Glomerular endothelial cell (primary cell): ENCODE results near the gene ZBTB16. TPM values are rescaled to one million over a fixed set of nuclear protein-coding genes. Genes with fewer than 3 reads are reported as not detected.

Experiments used
- DNase-seq: peaks from one replicate; pipeline ENCODE4 v3.0.0-alpha.2; 2011; ENCODE audit warnings: low read depth, low spot score; ENCODE audit errors: extremely low read depth
- total RNA-seq: library from RNA; depleted of rRNA; stranded (reverse); fragments of >200 nt; gene quantifications from 2 replicates; pipeline ENCODE4 v1.2.3, GENCODE V29; 2015

The ZBTB16 gene
- total RNA-seq, 1 donor from 2014 or later = 6.9 TPM

DNA sequence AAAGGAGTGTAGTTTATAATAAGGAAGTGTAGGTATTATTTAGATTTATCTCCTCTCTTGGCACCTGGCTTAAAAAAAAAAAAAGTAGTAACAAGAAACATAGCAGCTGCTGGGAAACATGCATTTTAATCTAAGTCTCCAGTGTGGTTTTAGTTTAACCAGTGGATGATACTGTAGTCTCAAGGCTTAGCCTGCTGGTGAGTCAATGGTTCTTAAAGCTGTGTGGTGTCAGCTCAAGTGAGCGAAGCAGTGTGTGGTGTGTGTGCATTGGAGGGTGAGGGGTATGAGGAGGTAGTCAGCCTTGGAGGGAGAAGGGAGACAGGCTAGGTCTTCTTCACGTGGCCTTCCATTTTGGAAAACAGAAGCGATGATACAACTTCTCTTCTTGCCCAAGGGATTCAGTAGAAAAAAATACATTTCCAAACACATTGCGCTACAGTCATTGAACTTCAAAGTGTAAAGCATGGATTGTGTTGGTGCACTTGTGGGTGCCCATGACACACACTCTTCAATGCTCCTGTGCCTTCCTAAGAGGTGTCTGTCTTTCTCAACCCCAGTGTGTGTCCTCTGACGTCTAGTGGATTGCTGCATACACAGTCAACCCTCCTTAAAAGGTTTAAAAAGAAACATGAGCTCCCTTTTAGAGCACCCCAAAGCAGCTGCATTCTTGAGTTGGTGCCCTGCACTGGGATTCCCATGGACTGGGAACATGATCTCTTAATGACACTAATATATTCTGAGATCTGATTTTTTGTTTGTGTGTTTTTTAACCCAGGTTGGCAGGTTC lies 40.1 kb downstream of the ZBTB16 start:
- DNase-seq = no peak

DNA sequence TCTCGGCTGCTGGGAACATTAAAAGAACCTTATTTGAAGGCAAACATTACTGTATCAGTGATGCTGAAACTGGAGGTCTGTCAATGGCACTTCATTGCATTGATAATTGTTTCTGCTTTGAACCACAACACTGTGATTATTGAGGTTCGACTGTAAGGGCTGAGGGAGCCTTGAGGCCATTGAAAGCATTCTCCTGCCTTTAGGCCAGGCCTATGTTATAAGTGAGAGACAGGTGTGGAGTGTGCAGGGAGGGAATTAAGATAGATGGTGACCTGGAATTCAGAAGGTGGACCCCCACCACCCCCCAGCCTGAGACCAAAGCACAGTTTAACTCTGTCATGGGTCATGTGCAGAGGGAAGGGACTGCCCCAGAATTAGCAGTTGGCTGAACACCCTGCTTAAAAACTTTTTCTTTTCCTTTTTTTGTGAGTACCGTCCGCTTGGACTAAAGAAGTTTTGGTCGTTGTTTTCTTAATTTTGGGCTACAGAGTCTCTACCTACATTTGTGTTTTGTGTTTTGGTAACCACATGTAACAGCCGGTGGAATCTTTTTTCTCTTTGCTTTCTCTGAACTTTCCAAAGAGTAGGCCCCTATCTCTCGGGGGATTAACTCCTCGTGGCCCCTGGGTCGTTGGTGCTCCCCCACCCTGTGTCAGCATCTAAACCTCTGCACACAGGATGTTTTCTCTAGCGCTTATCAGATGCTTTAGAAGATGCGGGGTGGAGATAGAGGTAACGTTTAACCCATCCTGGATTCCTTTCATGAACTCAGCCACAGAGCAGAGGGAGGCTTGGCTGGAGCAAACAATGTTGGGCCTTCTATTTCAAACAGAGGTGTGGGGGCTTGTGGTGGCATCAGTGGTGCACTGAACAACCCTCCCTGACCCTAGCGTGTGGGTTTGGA lies 43.7 kb downstream of the ZBTB16 start:
- no peak for DNase-seq

DNA sequence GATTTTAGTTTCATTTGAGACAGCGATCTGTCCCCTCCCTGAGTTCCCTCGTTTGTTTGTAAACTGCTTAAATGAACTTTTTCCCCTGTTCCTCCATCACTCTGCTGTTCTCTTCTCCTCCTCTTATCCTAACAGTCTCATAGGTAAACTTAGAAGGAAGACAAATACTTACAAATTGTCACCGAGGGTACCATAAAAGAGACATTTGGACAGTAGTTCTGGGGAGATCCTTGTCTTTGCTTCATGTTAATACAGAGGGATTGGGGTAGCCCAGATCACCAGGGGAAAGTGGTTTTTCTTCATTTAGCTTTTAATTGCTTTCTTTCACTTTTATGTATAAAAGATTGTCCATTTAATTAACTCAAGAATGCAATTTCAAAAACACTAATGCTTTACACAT lies 46.1 kb downstream of the ZBTB16 start:
- no peak for DNase-seq

DNA sequence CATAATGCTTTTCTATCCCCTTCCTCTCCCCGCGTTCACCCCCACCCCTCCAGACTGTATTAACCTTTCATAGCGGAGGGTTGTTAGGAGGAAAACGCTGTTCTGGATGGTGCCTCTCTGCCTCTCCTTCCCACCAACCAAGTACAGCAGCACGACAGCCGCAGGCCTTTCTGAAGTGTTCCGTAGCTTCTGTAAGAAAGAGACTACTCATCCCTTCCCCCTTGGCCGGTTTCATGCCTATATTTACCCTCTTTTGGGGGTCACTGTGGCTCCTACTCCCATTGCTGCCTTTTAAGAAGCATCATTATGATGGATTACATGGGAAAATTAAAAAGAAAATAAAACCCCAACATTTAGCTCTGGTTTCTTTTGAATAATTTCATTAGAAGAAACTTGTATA lies 46.5 kb downstream of the ZBTB16 start:
- DNase-seq = no peak

DNA sequence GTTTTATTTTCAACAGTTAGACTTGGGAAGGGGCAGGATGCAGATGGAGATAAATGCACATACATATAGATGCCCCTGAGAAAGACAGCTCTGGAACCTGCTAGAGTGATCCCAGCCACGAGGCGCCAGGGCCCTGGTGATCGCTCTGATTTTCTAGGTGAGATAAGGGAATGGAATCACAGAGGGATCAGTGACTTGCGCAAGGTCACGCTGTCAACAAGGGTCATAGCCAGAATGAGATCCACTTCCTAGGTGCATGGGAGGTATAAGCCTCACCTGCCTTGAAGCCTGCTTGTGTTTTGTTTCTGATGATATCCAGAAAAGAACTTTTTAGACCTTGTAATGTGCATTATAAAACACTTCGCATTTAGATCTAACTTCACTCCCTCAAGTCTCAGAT lies 47.5 kb downstream of the ZBTB16 start:
- DNase-seq = no peak

DNA sequence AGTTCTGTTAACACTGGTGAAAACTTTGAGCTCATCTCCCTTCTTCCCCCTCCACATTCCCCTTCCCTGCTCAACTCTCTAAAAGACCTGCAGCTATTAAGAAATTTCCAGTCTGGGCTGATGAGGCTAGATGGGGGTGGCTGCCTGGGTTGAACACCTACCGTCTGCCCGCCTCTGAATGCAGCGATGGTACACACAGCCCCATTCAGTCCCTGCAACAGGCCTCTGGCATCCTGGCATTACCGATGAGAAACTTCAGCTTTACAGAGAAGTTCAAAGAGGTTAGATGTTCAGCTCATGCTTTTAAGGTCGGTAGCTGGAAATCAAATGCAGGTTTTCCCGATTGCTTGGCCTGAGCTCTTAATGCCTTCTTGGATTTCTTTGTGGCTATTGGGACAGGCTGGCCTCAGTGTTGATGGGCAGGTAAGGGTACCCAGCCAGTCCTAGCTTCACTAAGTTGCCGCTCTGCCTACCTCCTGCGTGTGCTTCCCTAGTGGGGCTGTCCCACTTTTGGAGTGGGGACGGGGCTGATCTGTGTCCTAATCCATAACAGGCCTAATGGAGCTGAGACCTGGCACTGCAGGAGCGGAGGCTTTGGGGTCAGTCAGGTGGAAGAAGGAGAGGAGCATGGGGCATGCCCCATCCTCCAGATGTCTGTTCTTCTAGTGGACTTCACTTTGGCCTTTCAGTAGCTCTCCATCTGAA lies 49.1 kb downstream of the ZBTB16 start:
- no peak for DNase-seq

DNA sequence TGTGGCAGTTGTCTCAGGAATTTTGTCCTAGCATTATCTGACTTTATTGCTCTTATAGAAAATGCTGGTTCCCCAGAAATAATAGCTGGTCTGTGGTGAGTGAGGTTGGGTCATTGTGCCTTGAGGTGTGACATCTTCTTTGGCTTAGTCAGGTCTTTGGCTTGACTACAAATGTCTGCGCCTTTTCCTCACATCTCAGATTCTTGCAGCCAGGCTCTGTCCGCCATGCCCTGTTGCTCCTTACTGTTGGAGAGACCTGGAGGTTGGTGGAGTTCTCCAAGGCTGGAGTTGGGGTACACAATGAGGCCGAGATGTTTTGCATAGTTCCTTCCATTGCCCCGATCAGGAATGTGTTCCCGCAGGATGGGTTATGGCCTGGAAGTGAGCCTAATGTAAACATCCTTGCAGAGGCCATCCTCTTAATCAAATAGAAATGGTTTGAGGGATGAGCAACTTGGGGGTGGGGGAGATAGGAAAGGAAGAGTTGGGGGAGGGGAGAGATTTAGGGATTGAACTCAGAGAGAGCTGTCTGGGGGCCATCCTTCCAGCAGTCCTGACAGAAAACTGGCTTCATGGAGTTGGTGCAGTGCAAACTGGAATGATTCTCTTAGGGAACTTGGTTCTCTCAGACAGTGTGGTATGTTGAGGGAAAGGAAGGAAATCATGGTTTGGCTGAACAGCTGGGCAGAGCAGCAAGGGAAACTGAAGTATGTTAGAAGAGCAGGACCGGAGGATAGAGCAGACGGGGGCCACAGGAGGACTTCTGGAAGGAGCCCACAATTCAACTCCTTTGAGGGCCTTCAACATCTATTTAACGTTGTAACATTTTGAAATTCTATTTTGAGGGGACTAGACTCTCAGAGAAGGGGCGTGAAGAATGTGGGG lies 49.9 kb downstream of the ZBTB16 start:
- no peak for DNase-seq

DNA sequence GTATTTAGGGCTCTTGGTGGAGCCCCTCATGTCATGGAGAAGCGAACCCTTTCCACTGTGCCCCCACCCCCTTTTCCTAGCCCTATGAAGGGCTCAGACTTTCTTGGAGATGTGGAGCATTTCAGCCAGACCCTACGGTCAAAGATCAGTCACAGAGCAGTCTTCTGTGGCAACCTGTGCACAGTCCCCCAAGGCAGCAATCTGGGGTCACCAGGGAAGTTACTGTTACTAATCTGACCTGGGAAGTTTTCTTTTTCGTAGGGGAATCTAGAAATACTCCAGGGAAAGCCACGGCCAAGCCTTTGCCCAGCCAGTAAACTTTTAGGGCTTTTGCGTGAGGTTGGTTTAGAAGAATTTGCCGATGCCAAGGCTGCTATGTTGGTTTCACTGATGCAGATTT lies 50.6 kb downstream of the ZBTB16 start:
- no peak for DNase-seq

DNA sequence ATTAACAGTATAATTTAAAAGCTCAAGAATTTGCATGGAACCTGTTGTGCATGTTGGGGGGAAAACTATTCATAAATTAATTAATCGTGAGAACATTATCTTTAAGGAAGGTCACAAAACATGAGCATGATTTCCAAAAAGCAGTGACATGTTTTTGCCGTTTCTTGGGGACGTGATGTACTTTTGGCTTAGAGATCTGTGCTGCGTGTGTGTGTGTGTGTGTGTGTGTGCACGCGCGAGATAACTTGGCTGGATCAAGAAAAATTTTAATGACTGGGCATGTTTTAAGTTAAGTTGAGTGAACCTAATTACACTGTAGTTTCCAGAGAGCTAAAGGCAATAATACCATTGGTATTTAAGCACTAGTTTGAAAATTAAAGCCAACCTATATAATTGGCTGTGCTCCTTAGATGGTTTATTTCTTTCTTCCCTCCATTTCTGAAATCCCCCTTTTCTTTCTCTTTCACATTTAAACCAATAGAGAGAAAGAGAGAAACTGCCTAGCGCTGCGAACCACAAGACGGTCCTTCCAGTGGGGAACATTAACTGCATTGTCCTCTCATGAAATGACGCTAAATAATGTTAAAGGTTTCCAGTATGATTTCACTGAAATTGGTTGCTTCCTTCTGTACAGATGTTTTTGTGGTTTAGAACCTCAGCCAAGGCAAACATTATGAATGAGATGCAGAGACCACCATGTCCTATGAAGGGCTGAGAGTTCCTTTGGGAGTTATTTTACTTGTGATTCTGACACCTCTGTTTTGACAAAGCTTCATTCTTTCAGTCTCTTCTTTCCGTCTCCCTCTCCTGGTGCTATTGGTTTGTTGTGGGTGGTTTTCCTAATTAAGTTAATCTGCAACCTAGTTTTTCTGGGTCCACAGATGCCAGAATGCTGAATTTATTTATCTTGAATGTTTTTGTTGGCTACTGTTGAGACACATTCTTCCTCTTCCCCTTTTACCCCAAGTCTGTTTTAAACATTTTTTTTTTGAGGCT lies 51.7 kb downstream of the ZBTB16 start:
- DNase-seq = no peak

DNA sequence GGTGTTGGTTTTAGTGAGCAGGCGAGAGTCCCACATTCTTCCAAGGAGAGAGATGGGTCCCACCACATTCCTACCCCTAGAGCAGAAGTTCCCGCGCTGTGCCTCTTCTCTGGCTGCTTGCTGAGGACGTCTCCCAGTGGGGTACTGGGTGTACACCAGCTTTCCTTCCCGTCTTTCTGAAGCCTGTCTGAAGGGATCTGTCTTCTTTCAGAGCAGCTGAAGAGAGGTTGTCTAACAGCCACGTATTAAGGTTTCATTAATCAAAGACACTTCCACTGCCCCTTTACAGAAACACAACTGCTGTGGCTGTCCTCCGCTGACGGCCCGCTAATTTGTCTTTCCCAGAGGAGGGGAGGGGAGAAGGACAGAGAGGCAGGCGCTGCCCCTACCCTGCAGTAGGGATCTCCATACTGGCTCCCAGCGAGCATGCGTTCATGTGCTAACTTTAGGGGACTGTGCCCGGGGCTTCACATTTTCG lies 56.0 kb downstream of the ZBTB16 start:
- no peak for DNase-seq

DNA sequence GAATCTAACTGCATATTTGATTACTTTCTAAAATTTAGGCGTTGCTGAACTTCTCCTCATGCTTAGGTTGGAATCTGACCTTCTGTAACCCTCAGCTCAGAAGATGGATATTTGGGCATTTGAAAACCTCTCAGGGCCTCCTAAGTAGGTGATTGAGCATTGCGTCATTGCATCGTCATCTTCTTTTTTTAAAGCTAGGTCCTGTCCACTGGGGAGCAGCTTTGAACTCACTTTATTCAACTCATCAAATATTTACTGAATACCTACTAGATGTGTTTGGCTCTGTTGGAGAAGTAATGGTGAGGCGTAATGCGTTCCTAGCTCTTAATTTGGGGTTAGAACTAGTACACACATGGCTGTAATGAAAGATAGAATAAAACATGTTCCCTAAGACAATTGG lies 56.8 kb downstream of the ZBTB16 start:
- DNase-seq = no peak

DNA sequence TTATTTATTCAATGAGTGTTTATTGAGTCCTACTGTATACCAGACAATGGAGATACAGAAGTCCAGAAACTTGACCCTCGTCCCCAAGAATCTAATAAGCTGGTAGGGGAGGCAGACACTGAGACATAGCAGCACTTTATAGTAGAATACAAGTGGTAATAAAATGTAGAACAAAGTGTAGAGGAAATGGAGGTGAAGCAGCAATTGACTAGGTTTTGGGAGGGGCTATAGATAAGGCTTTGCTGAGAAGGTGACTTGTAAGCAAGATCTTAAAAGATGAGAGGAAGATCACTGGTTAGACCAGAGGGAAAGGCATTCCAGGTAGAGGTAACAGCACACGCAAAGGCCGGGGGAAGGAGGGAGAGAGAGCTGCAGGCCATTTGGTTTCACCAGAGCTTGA lies 57.3 kb downstream of the ZBTB16 start:
- no peak for DNase-seq

DNA sequence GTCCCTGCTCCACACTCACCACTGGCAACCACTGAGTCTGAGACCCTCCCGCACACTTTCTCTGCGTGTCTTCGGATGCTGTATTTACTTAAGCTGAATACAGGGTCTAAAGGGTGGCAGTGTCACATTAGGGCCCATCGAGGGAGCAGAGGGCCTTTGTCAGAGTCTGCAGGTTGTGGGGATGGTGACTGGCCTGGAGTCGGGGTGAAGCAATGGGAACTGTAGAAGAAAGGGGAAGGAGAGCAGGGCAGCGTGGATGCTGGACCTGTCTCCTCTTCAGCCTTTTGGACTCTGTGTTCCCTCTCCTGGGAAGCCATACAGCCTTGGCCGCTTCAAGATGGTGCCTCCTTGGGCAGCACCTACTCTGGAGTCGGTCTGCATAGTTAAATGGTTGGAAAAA lies 61.1 kb downstream of the ZBTB16 start:
- no peak for DNase-seq

DNA sequence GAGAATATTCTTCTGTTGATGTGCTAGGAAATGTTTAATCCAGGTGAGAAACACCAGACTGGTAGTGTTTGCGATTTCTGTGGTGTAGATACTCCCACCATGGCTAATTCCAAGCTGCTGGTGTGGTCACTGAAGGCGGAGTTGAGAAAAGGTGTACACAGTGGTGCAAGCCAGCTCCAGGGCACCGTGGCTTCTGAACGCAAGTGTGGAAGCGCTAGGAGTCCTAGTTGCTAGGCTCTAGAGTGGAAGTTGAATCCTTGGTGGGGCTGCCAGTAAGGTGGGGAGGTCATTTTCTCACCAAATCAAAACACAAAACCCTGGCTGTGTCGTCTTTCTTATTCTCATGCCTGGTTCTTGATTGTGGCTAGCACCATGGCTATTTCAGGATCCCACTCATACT lies 61.6 kb downstream of the ZBTB16 start:
- no peak for DNase-seq

DNA sequence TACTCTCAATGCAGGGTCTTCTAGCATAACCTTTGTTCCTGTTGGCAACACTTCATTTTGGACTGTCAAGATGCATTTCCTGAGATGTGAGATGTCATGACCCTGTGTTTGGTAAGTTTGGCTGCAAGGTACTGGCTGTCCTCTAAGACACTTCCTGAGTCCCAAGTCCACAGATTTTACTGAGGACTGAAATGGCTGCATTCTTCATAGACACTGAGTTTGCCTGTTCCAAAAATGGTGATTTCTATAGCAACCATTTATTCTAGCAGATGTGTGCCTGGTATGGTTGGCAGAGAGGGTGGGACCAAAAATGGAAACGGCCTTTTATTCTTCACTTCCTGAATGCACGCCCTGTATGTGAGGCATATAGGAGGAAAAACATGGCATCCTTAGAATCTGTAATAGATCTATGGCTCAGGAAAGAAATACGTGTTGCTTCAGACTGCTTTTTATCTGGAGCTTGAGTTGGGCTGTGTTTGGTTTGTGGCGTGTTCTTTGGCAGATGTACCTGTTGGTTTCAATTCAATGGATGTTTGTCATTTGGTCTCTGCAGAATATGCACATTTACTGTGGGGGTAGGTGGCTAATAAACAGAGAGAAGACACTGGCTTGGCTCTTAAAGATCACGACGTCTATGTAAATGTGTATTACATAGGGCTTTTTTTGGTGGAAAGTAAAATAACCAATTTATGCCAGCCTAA lies 62.4 kb downstream of the ZBTB16 start:
- no peak for DNase-seq

DNA sequence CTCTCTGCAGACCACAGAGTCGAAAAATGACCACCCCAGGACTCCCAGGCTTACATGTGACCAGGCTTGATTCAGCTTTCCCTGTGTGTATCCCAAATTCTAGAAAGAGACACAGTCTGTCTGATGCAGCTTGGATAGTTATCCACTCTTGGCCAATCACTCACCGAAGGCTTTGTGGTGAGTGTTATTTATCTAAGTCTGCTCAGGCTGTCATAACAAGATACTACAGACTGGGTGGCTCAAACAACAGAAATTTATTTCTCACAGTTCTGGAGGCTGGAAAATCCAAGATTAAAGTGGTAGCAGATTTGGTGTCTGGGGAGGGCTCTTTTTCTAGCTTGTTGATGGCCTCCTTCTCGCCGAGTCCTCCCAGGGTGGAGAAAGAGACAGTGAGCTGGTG lies 63.2 kb downstream of the ZBTB16 start:
- no peak for DNase-seq

DNA sequence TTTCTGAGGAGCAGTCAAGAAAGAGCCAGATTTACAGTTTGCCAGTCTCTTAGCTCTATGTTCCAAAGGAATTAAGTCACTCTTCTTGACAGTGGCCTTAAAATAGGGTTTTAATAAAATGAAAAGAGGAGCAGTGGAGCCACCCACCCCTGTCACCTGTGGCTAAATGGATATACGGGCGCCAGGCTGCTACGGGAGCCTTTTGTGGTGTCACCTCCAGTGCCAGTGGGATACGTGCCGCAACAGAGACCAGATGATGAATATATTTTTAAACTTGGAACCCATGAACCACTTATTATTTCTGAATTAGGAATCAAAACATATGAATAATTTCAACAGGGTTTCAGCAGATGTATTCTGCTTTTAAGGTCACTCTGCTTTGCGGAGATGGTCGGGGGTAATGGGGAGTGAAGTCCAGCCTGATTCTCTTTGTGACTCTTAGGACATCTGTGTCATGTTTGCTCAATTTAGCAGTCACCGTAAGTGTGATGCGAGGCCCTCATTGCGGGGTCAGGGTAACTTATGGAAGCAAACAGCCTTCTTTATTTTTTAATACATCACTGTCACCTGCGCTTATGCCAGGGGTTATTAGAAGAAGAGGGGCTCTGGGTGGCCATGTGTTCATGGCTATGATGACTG lies 64.3 kb downstream of the ZBTB16 start:
- DNase-seq = no peak

DNA sequence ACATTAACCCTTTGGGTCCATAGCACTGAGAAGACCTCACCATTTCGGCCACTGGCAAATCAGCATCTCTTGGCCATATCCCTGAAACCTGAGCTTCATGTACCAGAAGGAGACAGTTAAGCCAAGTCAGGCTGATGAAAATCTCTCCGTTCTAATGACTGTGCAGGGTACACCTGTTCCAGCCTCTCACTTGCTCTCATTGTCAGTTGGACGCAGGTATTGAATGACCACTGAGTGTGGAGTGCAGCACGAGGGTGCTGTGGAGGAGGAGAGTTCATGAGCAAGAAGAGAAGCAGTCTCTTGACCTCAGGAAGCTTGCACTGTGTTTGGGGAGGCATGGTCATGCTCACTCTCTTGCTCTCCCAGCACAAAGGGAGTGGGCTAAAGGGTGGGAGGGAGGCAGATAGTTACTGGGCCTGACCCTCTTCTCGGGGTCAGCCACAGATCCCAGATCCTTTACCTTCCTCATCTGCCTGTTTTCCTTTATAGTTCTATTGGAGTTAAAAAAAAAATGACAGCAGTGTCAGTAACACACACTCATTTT lies 65.2 kb downstream of the ZBTB16 start:
- DNase-seq = no peak
